SK-N-MC (cell line): Measurements from ENCODE around the gene CRB1.

Experiments
- DNase-seq: peaks from one replicate; pipeline ENCODE4 v3.0.0-alpha.2; 2011; ENCODE audit warnings: low read depth, low spot score
- H3K27ac ChIP-seq: fragments of 200-600 bp; sonication (generic); 2 replicates; pipeline ENCODE4 v1.5.1; 2016; ENCODE audit warnings: mixed run types
- H3K36me3 ChIP-seq: fragments of 200-600 bp; sonication (generic); 2 replicates; pipeline ENCODE4 v1.6.1; 2017; ENCODE audit warnings: antibody characterized with exemption, low read length, mixed read lengths; ENCODE audit not compliant: insufficient read depth
- H3K4me3 ChIP-seq: fragments of 200-600 bp; sonication (generic); 2 replicates; pipeline ENCODE4 v1.5.1; 2016
- H3K9ac ChIP-seq: fragments of 200-600 bp; sonication (generic); 2 replicates; pipeline ENCODE4 v1.8.0; 2017; ENCODE audit warnings: mixed run types, mixed read lengths; ENCODE audit not compliant: insufficient read length
- H3K9me3 ChIP-seq: fragments of 200-600 bp; sonication (generic); 2 replicates; pipeline ENCODE4 v1.6.1; 2017; ENCODE audit warnings: low read depth, mild to moderate bottlenecking, antibody characterized with exemption, low read length, moderate library complexity, mixed read lengths
- EZH2 ChIP-seq: fragments of 200-600 bp; sonication (generic); IDR thresholded peaks from one replicate; pipeline ENCODE4 v1.6.1; 2017; ENCODE audit warnings: antibody characterized with exemption
- FOXP2 ChIP-seq: optimal IDR thresholded peaks from 2 replicates; pipeline ENCODE3; 2011; ENCODE audit warnings: mild to moderate bottlenecking, moderate library complexity; ENCODE audit not compliant: insufficient read depth; ENCODE audit errors: extremely low read length, control extremely low read depth
- POLR2AphosphoS5 ChIP-seq: IDR thresholded peaks from 2 replicates; pipeline ENCODE4 v1.6.1; 2012; ENCODE audit warnings: mild to moderate bottlenecking, low read depth, low read length, borderline replicate concordance

The CRB1 gene

DNA sequence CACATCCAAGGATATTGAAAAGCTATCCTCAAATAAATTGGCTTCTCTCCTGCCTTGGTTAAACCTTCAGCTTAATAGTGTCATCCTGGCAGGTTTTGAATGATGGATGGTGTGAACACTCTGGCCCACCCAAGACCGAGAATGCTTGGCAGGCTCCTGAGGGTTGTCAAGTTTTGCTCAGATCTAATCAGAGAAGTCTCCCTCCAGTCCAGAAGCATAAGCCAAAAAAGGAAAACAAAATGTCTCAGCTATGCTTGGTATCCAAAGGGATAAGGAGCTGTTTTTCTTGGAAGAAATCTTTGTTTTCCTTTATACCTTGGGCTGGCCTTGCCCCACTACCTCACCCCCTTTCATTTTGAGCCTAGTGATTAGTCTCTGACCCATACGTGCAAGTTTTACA lies 172.7 kb downstream of the CRB1 start:
- H3K4me3 ChIP-seq, result no peak overlapping the region
- TF ChIP-seq POLR2AphosphoS5 (no peak), FOXP2 (no peak), EZH2 (no peak)
- DNase-seq, result no peak
- no peaks in the 10 kb centered on the region for H3K36me3 ChIP-seq
- H3K27ac ChIP-seq, result no peak overlapping the region
- H3K9ac ChIP-seq, result no peak overlapping the region
- no peaks in the 10 kb centered on the region for H3K9me3 ChIP-seq

- H3K4me3 ChIP-seq, result no peak overlapping the region
- no peak for TF ChIP-seq FOXP2
- no peak for TF ChIP-seq POLR2AphosphoS5
- no peak for TF ChIP-seq EZH2
- no peak overlapping the region for H3K27ac ChIP-seq
- no peak for DNase-seq
- no peaks in the 10 kb centered on the region for H3K36me3 ChIP-seq
- no peak overlapping the region for H3K9ac ChIP-seq
- no peaks in the 10 kb centered on the region for H3K9me3 ChIP-seq
These were observed 174.0 kb downstream of the CRB1 start for GRCh38 chr1:197441999-197442414.

GRCh38 chr1:197444755-197445154 lies 176.7 kb downstream of the CRB1 start:
- Histone ChIP-seq H3K36me3 (no peaks in the 10 kb centered on the region), H3K9me3 (no peaks in the 10 kb centered on the region), H3K9ac (no peak overlapping the region), H3K4me3 (no peak overlapping the region), H3K27ac (no peak overlapping the region)
- TF ChIP-seq EZH2, result no peak
- TF ChIP-seq POLR2AphosphoS5, result no peak
- no peak for TF ChIP-seq FOXP2
- no peak for DNase-seq

DNA sequence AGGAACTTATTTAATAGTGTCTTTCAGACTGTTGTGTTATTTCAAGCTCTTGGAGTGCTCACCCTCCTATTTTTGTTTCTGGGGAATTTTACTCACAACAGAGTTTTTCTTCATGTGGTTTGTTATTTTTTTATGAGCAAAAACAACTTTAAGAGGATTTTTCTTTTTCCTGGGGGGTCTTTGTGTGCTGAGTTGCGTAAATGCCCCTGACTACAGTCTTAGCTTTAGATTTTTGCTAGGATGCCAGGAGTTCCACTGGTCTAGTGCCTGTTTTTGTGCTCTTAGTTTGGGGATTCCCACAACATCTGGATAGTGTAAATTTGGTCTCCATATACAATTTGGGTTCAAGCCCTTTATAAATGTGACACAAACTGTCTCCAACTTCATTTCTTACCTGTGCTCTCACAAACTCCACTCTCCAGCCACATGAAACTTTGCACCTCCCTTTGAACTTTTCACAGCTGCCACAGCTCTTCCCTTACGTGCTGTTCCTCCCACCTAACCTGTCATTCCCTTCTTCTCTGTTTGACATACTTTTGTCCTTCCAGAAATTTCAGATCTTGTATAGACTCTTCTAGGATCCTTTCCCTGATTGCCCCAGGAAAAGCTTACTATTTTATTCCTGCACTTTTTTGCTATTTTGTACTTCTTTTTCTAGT lies 180.2 kb downstream of the CRB1 start:
- TF ChIP-seq FOXP2 (no peak), POLR2AphosphoS5 (no peak), EZH2 (no peak)

GRCh38 chr1:197451381-197451780 lies 183.3 kb downstream of the CRB1 start:
- Histone ChIP-seq H3K9ac (no peak overlapping the region), H3K4me3 (no peak overlapping the region), H3K9me3 (no peaks in the 10 kb centered on the region), H3K36me3 (no peaks in the 10 kb centered on the region), H3K27ac (no peak overlapping the region)
- TF ChIP-seq FOXP2 (no peak), POLR2AphosphoS5 (no peak), EZH2 (no peak)
- no peak for DNase-seq

More for the DNA sequence above, 180.2 kb downstream of the CRB1 start:
- no peak overlapping the region for H3K27ac ChIP-seq
- H3K9me3 ChIP-seq, result no peaks in the 10 kb centered on the region
- no peak overlapping the region for H3K4me3 ChIP-seq
- no peak overlapping the region for H3K9ac ChIP-seq
- no peaks in the 10 kb centered on the region for H3K36me3 ChIP-seq
- no peak for DNase-seq

DNA sequence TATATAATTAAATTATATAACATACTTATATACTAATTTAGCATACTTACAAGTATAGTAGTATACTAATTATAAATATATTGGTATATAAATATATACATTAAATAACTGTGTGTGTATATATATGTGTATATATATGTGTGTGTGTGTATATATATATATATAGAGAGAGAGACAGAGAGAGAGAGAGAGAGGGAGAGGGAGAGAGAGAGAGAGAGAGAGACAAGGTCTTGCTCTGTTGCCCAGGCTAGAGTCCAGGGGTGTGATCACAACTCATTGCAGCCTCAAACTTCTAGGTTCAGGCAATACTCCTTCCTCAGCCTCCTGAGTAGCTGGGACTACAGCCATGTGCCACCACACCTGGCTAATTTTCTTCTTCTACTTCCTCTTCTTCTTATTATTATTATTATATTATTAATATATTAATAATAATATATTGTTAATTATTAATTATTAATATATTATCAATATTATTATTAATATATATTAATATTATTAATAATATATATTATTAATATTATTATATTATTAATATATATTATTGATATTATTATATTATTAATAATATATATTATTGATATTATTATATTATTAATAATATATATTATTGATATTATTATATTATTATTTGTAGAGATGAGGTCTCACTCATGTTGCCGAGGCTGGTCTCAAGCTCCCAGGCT lies 185.5 kb downstream of the CRB1 start:
- H3K9me3 ChIP-seq, result no peaks in the 10 kb centered on the region
- H3K27ac ChIP-seq, result no peak overlapping the region
- TF ChIP-seq EZH2, result no peak
- TF ChIP-seq FOXP2, result no peak
- TF ChIP-seq POLR2AphosphoS5, result no peak
- no peak overlapping the region for H3K9ac ChIP-seq
- no peak overlapping the region for H3K4me3 ChIP-seq
- no peak for DNase-seq
- no peaks in the 10 kb centered on the region for H3K36me3 ChIP-seq

DNA sequence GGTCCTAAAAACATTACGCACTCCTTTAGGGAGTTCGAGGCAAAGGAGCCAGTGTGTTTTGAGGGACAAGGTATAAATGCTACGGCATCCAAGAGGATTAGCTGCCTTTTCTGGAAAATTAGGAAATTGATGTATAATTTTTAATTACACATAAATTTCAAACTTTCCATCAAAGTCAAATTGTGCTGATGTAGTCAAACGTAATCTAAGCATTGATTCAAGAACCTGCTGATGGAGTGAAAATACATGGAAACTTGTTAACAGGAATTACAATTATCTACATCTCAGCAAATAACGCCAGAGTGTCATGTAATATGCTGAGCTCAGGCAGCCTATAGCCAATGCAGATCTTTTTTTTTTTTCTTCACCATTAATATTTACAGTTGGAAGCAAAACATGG lies 194.5 kb downstream of the CRB1 start:
- no peak overlapping the region for H3K9ac ChIP-seq
- H3K4me3 ChIP-seq, result no peak overlapping the region
- no peaks in the 10 kb centered on the region for H3K9me3 ChIP-seq
- no peak for TF ChIP-seq EZH2
- TF ChIP-seq POLR2AphosphoS5, result no peak
- TF ChIP-seq FOXP2, result no peak
- H3K36me3 ChIP-seq, result no peaks in the 10 kb centered on the region
- no peak for DNase-seq
- H3K27ac ChIP-seq, result no peak overlapping the region

DNA sequence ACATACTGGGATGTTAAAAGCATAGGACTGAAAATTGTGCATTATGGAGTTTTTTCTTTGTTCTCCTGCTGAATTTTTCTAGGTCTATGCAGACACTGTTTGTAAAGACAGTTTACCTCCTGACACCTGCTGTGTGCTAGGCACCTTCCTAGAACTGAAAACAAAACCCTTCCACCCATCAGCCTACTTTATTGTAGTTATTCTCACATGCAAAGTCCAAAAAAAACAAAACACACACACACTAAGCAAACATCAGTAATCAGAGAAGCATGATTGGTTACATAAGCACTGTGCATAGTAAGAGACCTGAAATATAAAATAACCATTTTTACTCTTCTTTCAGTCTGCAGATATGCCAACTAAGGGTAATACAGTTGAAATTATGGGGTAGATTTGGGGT lies 195.1 kb downstream of the CRB1 start:
- H3K9ac ChIP-seq, result no peak overlapping the region
- TF ChIP-seq POLR2AphosphoS5 (no peak), EZH2 (no peak), FOXP2 (no peak)
- DNase-seq, result no peak

More for the DNA sequence above, 195.1 kb downstream of the CRB1 start:
- peak overlapping the region; percentile 16; the same call in 1 of the 2 replicates for H3K27ac ChIP-seq
- H3K36me3 ChIP-seq, result no peaks in the 10 kb centered on the region
- H3K9me3 ChIP-seq, result no peaks in the 10 kb centered on the region
- H3K4me3 ChIP-seq, result no peak overlapping the region
